IPS-20b (cell line): ENCODE measurements around the gene CBX8.

ENCODE experiments used
- H3K27ac ChIP-seq: one replicate; pipeline ENCODE4 v1.5.1; 2013; ENCODE audit warnings: low read length
- H3K27me3 ChIP-seq: 2 replicates; pipeline ENCODE4 v1.6.1; 2013; ENCODE audit warnings: mild to moderate bottlenecking, low read length, inconsistent platforms; ENCODE audit not compliant: insufficient read depth
- H3K36me3 ChIP-seq: 2 replicates; pipeline ENCODE4 v1.6.1; 2013; ENCODE audit warnings: low read depth, mild to moderate bottlenecking, inconsistent platforms, low read length, moderate library complexity; ENCODE audit not compliant: insufficient read depth
- H3K4me1 ChIP-seq: 2 replicates; pipeline ENCODE4 v1.6.1; 2013; ENCODE audit warnings: mild to moderate bottlenecking, control low read depth, inconsistent platforms, low read length, moderate library complexity; ENCODE audit not compliant: insufficient read depth
- H3K4me3 ChIP-seq: 2 replicates; pipeline ENCODE4 v1.5.1; 2013; ENCODE audit warnings: mild to moderate bottlenecking, low read length, inconsistent platforms
- H3K9ac ChIP-seq: 2 replicates; pipeline ENCODE4 v1.6.1; 2013; ENCODE audit warnings: low read depth, mild to moderate bottlenecking, inconsistent platforms, low read length, moderate library complexity
- H3K9me3 ChIP-seq: 2 replicates; pipeline ENCODE4 v1.6.1; 2013; ENCODE audit warnings: mild to moderate bottlenecking, low read depth, low read length, inconsistent platforms; ENCODE audit not compliant: insufficient read depth

Gene CBX8

GRCh38 chr17:79825580-79825921, 28.7 kb upstream of the CBX8 start:
- Histone ChIP-seq H3K27me3 (peaks cover 93% of the 10 kb centered on the region), H3K9ac (no peak overlapping the region), H3K4me1 (no peaks in the 10 kb centered on the region; the same call in 1 of the 2 replicates), H3K27ac (no peak overlapping the region), H3K4me3 (no peak overlapping the region), H3K36me3 (no peaks in the 10 kb centered on the region), H3K9me3 (no peaks in the 10 kb centered on the region)

- H3K36me3 ChIP-seq, result no peaks in the 10 kb centered on the region
- no peaks in the 10 kb centered on the region for H3K9me3 ChIP-seq
- no peaks in the 10 kb centered on the region for H3K4me1 ChIP-seq
These were observed 28.2 kb upstream of the CBX8 start for GRCh38 chr17:79824893-79825579.

GRCh38 chr17:79824234-79824633, 27.4 kb upstream of the CBX8 start:
- H3K27ac ChIP-seq, result no peak overlapping the region
- peaks cover 93% of the 10 kb centered on the region for H3K27me3 ChIP-seq
- H3K9me3 ChIP-seq, result no peaks in the 10 kb centered on the region
- no peaks in the 10 kb centered on the region for H3K4me1 ChIP-seq
- no peak overlapping the region for H3K4me3 ChIP-seq
- no peaks in the 10 kb centered on the region for H3K36me3 ChIP-seq
- H3K9ac ChIP-seq, result no peak overlapping the region

More at GRCh38 chr17:79824893-79825579, 28.2 kb upstream of the CBX8 start:
- Histone ChIP-seq H3K27ac (no peak overlapping the region), H3K27me3 (peaks cover 93% of the 10 kb centered on the region), H3K4me3 (no peak overlapping the region), H3K9ac (no peak overlapping the region)

- Histone ChIP-seq H3K27me3 (peaks cover 93% of the 10 kb centered on the region), H3K27ac (no peak overlapping the region), H3K4me1 (no peaks in the 10 kb centered on the region), H3K4me3 (no peak overlapping the region), H3K36me3 (no peaks in the 10 kb centered on the region), H3K9me3 (no peaks in the 10 kb centered on the region), H3K9ac (no peak overlapping the region)
These were observed 25.8 kb upstream of the CBX8 start for GRCh38 chr17:79822583-79823124.

GRCh38 chr17:79821331-79822095, 24.6 kb upstream of the CBX8 start:
- Histone ChIP-seq H3K27me3 (peaks cover 93% of the 10 kb centered on the region), H3K4me3 (no peak overlapping the region), H3K9me3 (peaks cover 6% of the 10 kb centered on the region; the same call in 1 of the 2 replicates), H3K27ac (no peak overlapping the region), H3K4me1 (no peaks in the 10 kb centered on the region), H3K9ac (no peak overlapping the region), H3K36me3 (no peaks in the 10 kb centered on the region)

- Histone ChIP-seq H3K27ac (no peak overlapping the region), H3K9ac (no peak overlapping the region), H3K4me1 (no peaks in the 10 kb centered on the region), H3K4me3 (no peak overlapping the region), H3K27me3 (peaks cover 93% of the 10 kb centered on the region), H3K36me3 (no peaks in the 10 kb centered on the region), H3K9me3 (peaks cover 6% of the 10 kb centered on the region; the same call in 1 of the 2 replicates)
These were observed 24.1 kb upstream of the CBX8 start for GRCh38 chr17:79820959-79821330.

- no peak overlapping the region for H3K4me3 ChIP-seq
- H3K27me3 ChIP-seq, result peaks cover 93% of the 10 kb centered on the region
- no peaks in the 10 kb centered on the region; the same call in 1 of the 2 replicates for H3K4me1 ChIP-seq
- no peaks in the 10 kb centered on the region for H3K36me3 ChIP-seq
- no peak overlapping the region for H3K9ac ChIP-seq
- H3K9me3 ChIP-seq, result peaks cover 6% of the 10 kb centered on the region; the same call in 1 of the 2 replicates
- no peak overlapping the region for H3K27ac ChIP-seq
These were observed 22.8 kb upstream of the CBX8 start for GRCh38 chr17:79819534-79820276.

GRCh38 chr17:79819085-79819484, 22.2 kb upstream of the CBX8 start:
- no peak overlapping the region for H3K9ac ChIP-seq
- H3K27ac ChIP-seq, result no peak overlapping the region
- no peak overlapping the region for H3K4me3 ChIP-seq
- peaks cover 5% of the 10 kb centered on the region; the same call in 1 of the 2 replicates for H3K4me1 ChIP-seq
- H3K36me3 ChIP-seq, result no peaks in the 10 kb centered on the region
- peaks cover 93% of the 10 kb centered on the region for H3K27me3 ChIP-seq
- peaks cover 6% of the 10 kb centered on the region; the same call in 1 of the 2 replicates for H3K9me3 ChIP-seq

- Histone ChIP-seq H3K27ac (no peak overlapping the region), H3K9ac (no peak overlapping the region), H3K4me3 (no peak overlapping the region), H3K36me3 (no peaks in the 10 kb centered on the region), H3K4me1 (peaks cover 6% of the 10 kb centered on the region; the same call in 1 of the 2 replicates), H3K9me3 (peaks cover 6% of the 10 kb centered on the region; the same call in 1 of the 2 replicates), H3K27me3 (peaks cover 95% of the 10 kb centered on the region)
These were observed 21.3 kb upstream of the CBX8 start for GRCh38 chr17:79818026-79818758.

- peaks cover 97% of the 10 kb centered on the region for H3K27me3 ChIP-seq
- H3K9me3 ChIP-seq, result peaks cover 6% of the 10 kb centered on the region; the same call in 1 of the 2 replicates
- no peaks in the 10 kb centered on the region for H3K36me3 ChIP-seq
- no peak overlapping the region for H3K27ac ChIP-seq
- H3K9ac ChIP-seq, result no peak overlapping the region
- no peak overlapping the region for H3K4me3 ChIP-seq
- H3K4me1 ChIP-seq, result peaks cover 6% of the 10 kb centered on the region; the same call in 1 of the 2 replicates
These were observed 19.1 kb upstream of the CBX8 start for GRCh38 chr17:79815836-79816461.
